Neural progenitor cell (in vitro differentiated cells): ENCODE results near the gene STX16.

Source experiments
- CTCF ChIP-seq: fragments of 200-600 bp; sonication (generic); IDR thresholded peaks from 2 replicates; pipeline ENCODE4 v1.5.1; 2017; ENCODE audit warnings: antibody characterized with exemption, mild to moderate bottlenecking
- EZH2 ChIP-seq: fragments of 200-600 bp; sonication (generic); IDR thresholded peaks from 2 replicates; pipeline ENCODE4 v1.6.1; 2017; ENCODE audit warnings: antibody characterized with exemption, mild to moderate bottlenecking, moderate library complexity
- EZH2phosphoT487 ChIP-seq: fragments of 200-600 bp; sonication (generic); IDR thresholded peaks from 2 replicates; pipeline ENCODE4 v1.6.1; 2017; ENCODE audit warnings: antibody characterized with exemption

GRCh38 chr20:58605292-58606065 is 45.6 kb upstream of the STX16 start:
- TF ChIP-seq CTCF (no peak), EZH2 (no peak), EZH2phosphoT487 (no peak)
